NCI-H2196 (cell line): Measurements from ENCODE around the gene GJA3.

Experiments used
- DNase-seq: peaks from one replicate; lab custom pipeline; 2025; ENCODE audit not compliant: unreplicated experiment; lab: John Stamatoyannopoulos, UW

Gene GJA3

GRCh38 chr13:20129076-20129475, 31.8 kb downstream of the GJA3 start:
- no peak for DNase-seq

GRCh38 chr13:20128459-20128931, 32.4 kb downstream of the GJA3 start:
- no peak for DNase-seq

- DNase-seq, result no peak
Measured at GRCh38 chr13:20127562-20128458, 33.0 kb downstream of the GJA3 start.

GRCh38 chr13:20127262-20127561, 33.6 kb downstream of the GJA3 start:
- DNase-seq, result no peak

GRCh38 chr13:20126541-20127261, 34.2 kb downstream of the GJA3 start:
- no peak for DNase-seq

- DNase-seq, result no peak
Measured at GRCh38 chr13:20125783-20126165, 35.1 kb downstream of the GJA3 start.

- no peak for DNase-seq
Measured at GRCh38 chr13:20125129-20125782, 35.6 kb downstream of the GJA3 start.

- no peak for DNase-seq
Measured at GRCh38 chr13:20124303-20124702, 36.5 kb downstream of the GJA3 start.

GRCh38 chr13:20121159-20121525, 39.7 kb downstream of the GJA3 start:
- DNase-seq, result no peak

- no peak for DNase-seq
Measured at GRCh38 chr13:20119960-20120359, 40.9 kb downstream of the GJA3 start.

GRCh38 chr13:20118268-20119140, 42.3 kb downstream of the GJA3 start:
- peak; percentile 36 for DNase-seq

GRCh38 chr13:20116213-20116612, 44.6 kb downstream of the GJA3 start:
- no peak for DNase-seq

GRCh38 chr13:20114066-20114610, 46.7 kb downstream of the GJA3 start:
- DNase-seq, result no peak

GRCh38 chr13:20109037-20109436, 51.8 kb downstream of the GJA3 start:
- DNase-seq, result no peak

GRCh38 chr13:20106742-20107141, 54.1 kb downstream of the GJA3 start:
- no peak for DNase-seq

GRCh38 chr13:20105161-20105689, 55.6 kb downstream of the GJA3 start:
- DNase-seq, result no peak

- DNase-seq, result no peak
Measured at GRCh38 chr13:20102525-20103180, 58.2 kb downstream of the GJA3 start.

- DNase-seq, result no peak
Measured at GRCh38 chr13:20101467-20102316, 59.2 kb downstream of the GJA3 start.

GRCh38 chr13:20099319-20099718, 61.5 kb downstream of the GJA3 start:
- no peak for DNase-seq
